SKM-1 treated with dmso at 0.1 percent for 144 hours (cell line): ENCODE measurements around the gene ACOXL.

Experiments
- DNase-seq: peaks from one replicate; lab custom pipeline; 2025; ENCODE audit not compliant: unreplicated experiment; lab: John Stamatoyannopoulos, UW

ACOXL gene

DNA sequence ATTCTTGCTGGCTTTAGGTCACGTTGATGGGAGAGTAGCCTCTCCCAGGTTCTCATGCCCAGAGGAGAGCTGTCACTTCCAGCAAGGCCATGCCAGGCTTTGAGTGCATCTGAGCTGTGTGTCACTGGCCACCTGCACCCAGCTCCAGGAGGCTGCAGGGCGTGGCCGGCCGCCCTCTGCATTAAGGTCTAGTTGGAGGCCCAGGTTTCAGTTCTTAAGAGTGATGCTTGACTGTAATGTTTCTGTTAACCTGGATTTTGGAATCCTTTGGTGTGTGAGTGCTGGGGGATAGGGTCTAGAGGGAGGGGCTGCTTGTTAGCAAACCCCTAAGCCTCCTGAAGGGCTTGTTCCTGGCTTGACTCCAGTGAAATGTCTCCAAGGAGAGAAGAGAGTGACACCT lies 140.1 kb downstream of the ACOXL start:
- DNase-seq, result no peak

DNA sequence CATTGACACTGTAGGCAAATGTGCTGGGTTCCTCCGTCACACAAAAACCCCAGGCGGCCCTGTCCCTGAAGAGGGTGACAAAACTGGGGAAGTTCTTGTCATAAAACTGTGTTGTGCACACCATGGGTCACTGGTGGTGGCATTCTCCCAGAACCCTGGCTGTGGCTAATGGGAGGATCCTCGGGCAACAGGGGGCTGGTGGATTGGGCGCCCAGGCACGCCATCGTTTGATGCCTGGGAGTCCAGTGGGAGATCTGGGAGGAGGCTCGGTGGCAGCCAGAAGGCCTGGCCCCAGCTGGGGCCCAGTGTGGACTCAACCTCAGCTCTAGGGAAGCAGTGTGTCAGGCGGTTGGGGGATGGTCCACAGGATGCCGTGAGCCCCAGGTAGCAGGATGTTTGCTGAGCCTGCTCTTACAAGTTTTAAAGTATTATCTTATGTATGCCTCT lies 140.7 kb downstream of the ACOXL start:
- DNase-seq, result no peak

GRCh38 chr2:110873597-110874452 lies 141.5 kb downstream of the ACOXL start:
- no peak for DNase-seq

GRCh38 chr2:110874453-110875383 lies 142.3 kb downstream of the ACOXL start:
- DNase-seq, result peak; percentile 70

- no peak for DNase-seq
Observed at GRCh38 chr2:110875384-110875725, 143.0 kb downstream of the ACOXL start.

GRCh38 chr2:110876167-110876999 lies 144.0 kb downstream of the ACOXL start:
- DNase-seq, result no peak

DNA sequence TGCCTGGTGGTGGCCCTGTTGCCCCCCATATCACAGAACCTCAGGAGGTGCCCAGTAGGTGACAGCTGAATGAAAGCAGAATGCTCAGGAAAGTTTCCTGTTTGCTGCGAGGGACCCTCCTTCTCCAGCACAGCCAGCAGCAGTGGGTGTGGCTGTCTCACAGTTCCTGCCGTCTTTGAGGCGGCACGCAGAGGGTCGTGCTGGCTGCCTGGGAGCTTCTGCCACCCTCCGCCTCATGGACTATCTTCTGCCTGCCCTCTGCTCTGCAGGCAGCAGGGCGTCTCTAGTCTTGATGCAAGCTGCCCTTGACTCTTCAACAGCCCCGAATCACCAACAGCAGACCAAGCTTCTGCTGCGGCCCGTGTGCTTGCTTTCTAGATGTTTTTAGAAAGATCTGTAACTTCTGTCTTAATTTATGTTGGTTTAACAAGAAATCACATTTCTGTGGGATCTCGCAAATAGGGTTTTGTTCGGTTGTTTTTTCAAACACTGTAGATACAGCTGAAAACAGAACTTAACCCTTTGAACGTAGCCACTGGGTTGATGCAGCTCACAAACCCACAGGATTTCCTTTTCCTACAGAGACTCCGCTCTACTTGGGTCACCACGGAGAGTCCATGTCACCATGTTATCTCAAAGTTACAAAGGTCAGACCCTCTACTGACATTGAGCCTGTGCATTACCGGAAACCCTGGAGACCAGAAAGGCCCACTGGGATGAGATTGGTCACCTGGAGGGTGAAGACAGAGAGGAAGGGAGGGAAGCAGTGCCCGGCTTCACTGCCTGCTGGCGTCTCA lies 144.9 kb downstream of the ACOXL start:
- no peak for DNase-seq

- DNase-seq, result no peak
Observed at GRCh38 chr2:110878150-110878549, 145.8 kb downstream of the ACOXL start.

GRCh38 chr2:110881908-110882307 lies 149.5 kb downstream of the ACOXL start:
- no peak for DNase-seq

- no peak for DNase-seq
Observed at GRCh38 chr2:110883406-110883805, 151.0 kb downstream of the ACOXL start.

DNA sequence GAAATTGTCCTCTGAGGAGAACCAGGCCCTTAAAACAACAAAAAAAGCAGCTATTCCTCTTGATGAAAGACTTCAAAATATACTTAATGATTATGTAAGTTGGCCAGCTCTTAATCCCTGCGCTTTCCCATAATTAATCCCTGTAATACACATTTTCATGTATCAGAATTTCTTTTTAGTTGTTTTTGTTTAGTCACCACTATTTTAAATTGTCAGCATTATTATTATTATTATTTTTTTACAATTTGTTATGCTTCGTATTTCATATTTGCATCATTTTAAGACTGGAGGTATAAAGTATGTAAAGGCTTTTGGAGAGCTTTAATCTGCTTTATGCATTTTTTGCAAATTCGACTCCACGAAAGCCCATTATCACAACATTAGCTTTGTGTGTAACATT lies 152.9 kb downstream of the ACOXL start:
- no peak for DNase-seq

GRCh38 chr2:110886826-110887573 lies 154.6 kb downstream of the ACOXL start:
- no peak for DNase-seq

DNA sequence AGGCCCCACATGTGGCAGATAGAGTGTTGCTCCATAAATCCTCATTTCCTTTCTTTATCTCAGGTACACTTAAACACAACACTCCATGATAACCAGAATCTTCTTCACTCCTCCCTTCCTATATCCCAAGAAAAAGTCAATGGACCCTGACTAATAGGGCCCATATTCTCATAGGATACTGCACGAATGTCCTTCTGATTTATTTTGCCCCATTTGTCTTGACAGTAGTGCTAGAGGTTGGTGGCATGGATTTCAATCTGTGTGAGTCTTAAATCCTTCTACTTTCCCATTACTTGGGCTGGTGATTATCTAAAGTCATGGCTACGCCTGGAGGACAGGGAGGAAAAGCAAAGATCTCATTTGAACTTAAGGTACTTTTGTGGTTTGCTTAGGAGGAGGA lies 156.0 kb downstream of the ACOXL start:
- DNase-seq, result no peak

- no peak for DNase-seq
Observed at GRCh38 chr2:110891626-110892025, 159.3 kb downstream of the ACOXL start.

- DNase-seq, result no peak
Observed at GRCh38 chr2:110896226-110896625, 163.9 kb downstream of the ACOXL start.

- DNase-seq, result no peak
Observed at GRCh38 chr2:110897966-110898365, 165.6 kb downstream of the ACOXL start.

GRCh38 chr2:110900191-110900590 lies 167.8 kb downstream of the ACOXL start:
- no peak for DNase-seq

GRCh38 chr2:110903548-110903947 lies 171.2 kb downstream of the ACOXL start:
- DNase-seq, result no peak

DNA sequence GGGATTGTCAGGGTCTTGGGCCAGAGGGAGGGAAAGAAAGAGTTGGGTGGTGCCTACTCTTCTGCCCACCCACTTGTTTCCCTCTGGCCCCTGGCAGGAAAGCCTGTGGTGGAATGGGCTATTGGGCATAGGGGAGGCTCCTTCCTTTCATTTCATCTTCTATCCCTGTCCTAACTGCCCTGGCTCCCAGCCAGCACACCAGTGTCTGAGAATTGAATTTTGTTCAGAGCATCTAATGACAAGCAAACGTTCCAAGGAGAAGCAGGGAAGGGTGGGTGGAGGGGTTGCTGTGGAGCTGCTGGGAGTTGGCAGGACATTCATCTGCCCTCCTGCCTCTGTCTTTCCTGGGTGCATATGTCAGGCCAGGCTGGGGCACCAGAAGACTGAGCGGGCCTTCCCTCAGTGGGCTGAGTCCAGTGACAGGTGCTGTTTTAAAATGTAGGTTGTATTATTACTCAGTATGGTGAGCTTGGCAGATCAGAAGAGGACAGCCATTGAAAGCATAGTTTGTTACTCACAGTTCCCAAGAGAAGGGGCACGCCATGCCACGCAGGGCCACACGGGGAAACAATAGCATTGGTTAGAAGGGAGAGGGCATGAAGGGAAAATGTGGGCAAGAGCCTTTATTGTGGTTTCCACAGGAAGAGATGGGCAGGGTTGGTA lies 171.9 kb downstream of the ACOXL start:
- no peak for DNase-seq
